Body of pancreas (tissue), 4 donors: ENCODE measurements around the gene NDP. TPM values are rescaled to one million over a fixed set of nuclear protein-coding genes. Genes with fewer than 3 reads are reported as not detected.
A peak's percentile ranks its signal among the peaks of the same experiment; 100 is the strongest.
"Not testable (repeated sequence)": the region's sequence is repeated elsewhere in the genome, so short reads cannot be mapped to it uniquely, and the experiment has no call there.

Source experiments
- ATAC-seq: fragments of 150-250 bp; one replicate; pipeline ENCODE4 v1.9.1; 2016
- DNase-seq, 4 donors: peaks; one replicate each; pipeline ENCODE4 v3.0.0-alpha.2; 2019
- H3K27ac ChIP-seq, 4 donors: fragments of 200-600 bp; sonication (generic); 1 replicate in 3 of 4; 2 replicates in 1 of 4; pipeline versions ENCODE4 v1.5.1 to v1.6.1; 2016 to 2019; ENCODE audit warnings: mild to moderate bottlenecking in 1 of 4, mixed read lengths in 1 of 4, moderate library complexity in 1 of 4
- H3K27me3 ChIP-seq, 2 donors: fragments of 200-600 bp; sonication (generic); one replicate each; pipeline ENCODE4 v1.6.0; 2016; ENCODE audit warnings: mild to moderate bottlenecking in 1 of 2
- H3K36me3 ChIP-seq, 2 donors: fragments of 200-600 bp; sonication (generic); replicated peaks in 1 of 2; 2 replicates each; pipeline ENCODE4 v1.5.1; 2016; ENCODE audit warnings: low read depth in 2 of 2; ENCODE audit not compliant: insufficient read depth in 1 of 2
- H3K4me1 ChIP-seq: fragments of 200-600 bp; sonication (generic); one replicate; pipeline ENCODE4 v1.6.0; 2016
- H3K4me3 ChIP-seq, 2 donors: fragments of 200-600 bp; sonication (generic); 1 replicate in 1 of 2; 2 replicates in 1 of 2; pipeline ENCODE4 v1.5.1; 2016 to 2019
- H3K9me3 ChIP-seq, 3 donors: fragments of 200-600 bp; sonication (generic); 1 replicate in 2 of 3; 2 replicates in 1 of 3; pipeline ENCODE4 v1.5.1; 2016
- POLR2A ChIP-seq, 3 donors: fragments of 450-650 bp; IDR thresholded peaks; one replicate each; pipeline ENCODE4 v1.6.1; 2016; ENCODE audit warnings: antibody characterized with exemption in 3 of 3, mild to moderate bottlenecking in 2 of 3
- WGBS, 2 donors: methylation state at CpG; one replicate each; pipeline ENCODE4 v1.1.5; 2017; 5-methylcytosine and 5-hydroxymethylcytosine counted together
- intact Hi-C: fragments of 100-400 bp; cut with DNase I; formaldehyde crosslinking; loops from one replicate; pipeline ENCODE4 v1.15.1; 2023
- total RNA-seq, 2 donors: library from RNA; depleted of rRNA; stranded (reverse); fragments of >200 nt; gene quantifications; one replicate each; pipeline ENCODE4 v1.1.0, GENCODE V29; 2016
- TF ChIP-seq, protein P1 (sequence below), 7 experiments: fragments of 450-650 bp in 4 of 7; fragments of 200-600 bp in 3 of 7; sonication (generic) in 3 of 7; IDR thresholded peaks; one replicate each; pipeline ENCODE4 v1.5.1; 2016 to 2019; ENCODE audit warnings: antibody characterized with exemption in 7 of 7

The NDP gene
- total RNA-seq, 2 donors from 2014 or later, result not detected

DNA sequence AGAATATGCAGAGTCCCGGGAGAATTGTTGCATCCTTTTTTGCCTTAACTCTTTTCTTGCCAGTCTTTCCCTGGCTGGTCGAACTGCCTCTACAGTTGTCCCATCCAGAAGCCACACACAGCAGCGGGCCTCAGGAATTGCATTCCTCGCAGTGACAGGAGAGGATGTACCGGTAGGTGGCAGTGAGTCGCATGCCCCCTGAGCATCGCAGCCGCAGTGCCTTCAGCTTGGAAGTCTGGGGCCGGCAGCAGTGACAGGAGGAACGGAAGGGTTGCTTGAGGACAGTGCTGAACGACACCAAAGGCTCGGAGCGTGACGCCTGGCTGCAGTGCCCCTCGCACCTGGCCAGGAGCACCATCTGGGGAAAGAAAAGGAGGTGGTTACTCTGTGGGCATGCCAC is 23.5 kb downstream of the NDP start:
- Histone ChIP-seq H3K9me3 (no peaks in the 10 kb centered on the region), H3K36me3 (no peaks in the 10 kb centered on the region), H3K4me1 (no peaks in the 10 kb centered on the region), H3K4me3 (no peak overlapping the region), H3K27ac (no peak overlapping the region), H3K27me3 (no peaks in the 10 kb centered on the region)
- DNase-seq (peak in 3 of 4 donors; percentile 16 to 37 (median 36)), ATAC-seq (no peak)
- TF ChIP-seq, protein P1, sequence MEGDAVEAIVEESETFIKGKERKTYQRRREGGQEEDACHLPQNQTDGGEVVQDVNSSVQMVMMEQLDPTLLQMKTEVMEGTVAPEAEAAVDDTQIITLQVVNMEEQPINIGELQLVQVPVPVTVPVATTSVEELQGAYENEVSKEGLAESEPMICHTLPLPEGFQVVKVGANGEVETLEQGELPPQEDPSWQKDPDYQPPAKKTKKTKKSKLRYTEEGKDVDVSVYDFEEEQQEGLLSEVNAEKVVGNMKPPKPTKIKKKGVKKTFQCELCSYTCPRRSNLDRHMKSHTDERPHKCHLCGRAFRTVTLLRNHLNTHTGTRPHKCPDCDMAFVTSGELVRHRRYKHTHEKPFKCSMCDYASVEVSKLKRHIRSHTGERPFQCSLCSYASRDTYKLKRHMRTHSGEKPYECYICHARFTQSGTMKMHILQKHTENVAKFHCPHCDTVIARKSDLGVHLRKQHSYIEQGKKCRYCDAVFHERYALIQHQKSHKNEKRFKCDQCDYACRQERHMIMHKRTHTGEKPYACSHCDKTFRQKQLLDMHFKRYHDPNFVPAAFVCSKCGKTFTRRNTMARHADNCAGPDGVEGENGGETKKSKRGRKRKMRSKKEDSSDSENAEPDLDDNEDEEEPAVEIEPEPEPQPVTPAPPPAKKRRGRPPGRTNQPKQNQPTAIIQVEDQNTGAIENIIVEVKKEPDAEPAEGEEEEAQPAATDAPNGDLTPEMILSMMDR (IDR thresholded peaks at IDR 0.05), result peak in 4 of 7 experiments; percentile 28 to 32 (median 30)
- TF ChIP-seq POLR2A (IDR thresholded peaks at IDR 0.05), result no peak
- intact Hi-C loops, result no loop called here
- WGBS, 2 donors, result 3 to 12% methylated on average over 4 to 15 of the region's 15 CpGs

DNA sequence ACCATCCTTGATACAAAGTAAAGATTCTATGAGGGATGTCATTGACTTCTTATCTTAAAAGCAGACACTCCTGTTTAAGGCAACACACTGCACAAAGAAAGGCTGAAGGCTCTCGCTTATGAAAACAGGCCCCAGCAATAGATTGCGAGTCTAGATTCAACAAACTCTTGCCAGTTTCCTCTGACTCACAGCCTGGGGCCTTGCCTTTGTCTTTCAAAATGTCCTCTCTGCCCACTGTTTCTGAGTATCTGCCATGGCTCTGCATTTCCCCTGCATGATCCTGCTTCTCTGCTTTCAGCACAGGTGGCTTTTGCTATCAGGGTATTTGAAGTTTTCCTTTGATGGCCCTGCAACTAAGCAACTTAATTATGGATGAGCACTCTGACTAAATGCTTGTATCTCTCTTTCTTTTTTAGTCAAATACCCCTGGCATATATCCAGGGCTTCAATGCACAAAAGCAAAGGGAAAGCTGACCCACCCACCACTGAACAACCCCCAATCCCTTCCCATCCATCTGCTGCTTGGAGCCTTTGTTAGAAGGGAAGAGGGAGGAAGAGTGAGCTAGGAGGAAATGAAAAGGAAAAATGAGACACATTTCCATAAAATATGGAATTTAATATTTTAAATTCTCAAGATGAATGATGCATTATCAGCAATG is 32.2 kb downstream of the NDP start:
- DNase-seq (no peak), ATAC-seq (no peak)
- Histone ChIP-seq H3K36me3 (no peaks in the 10 kb centered on the region), H3K4me3 (no peak overlapping the region), H3K9me3 (no peaks in the 10 kb centered on the region), H3K4me1 (no peaks in the 10 kb centered on the region), H3K27ac (no peak overlapping the region), H3K27me3 (no peaks in the 10 kb centered on the region)
- 66 to 70% methylated on average over 2 of the region's 2 CpGs for WGBS, 2 donors
- TF ChIP-seq, protein P1 (IDR thresholded peaks at IDR 0.05), result no peak
- TF ChIP-seq POLR2A (IDR thresholded peaks at IDR 0.05), result no peak
- intact Hi-C loops, result no loop called here

DNA sequence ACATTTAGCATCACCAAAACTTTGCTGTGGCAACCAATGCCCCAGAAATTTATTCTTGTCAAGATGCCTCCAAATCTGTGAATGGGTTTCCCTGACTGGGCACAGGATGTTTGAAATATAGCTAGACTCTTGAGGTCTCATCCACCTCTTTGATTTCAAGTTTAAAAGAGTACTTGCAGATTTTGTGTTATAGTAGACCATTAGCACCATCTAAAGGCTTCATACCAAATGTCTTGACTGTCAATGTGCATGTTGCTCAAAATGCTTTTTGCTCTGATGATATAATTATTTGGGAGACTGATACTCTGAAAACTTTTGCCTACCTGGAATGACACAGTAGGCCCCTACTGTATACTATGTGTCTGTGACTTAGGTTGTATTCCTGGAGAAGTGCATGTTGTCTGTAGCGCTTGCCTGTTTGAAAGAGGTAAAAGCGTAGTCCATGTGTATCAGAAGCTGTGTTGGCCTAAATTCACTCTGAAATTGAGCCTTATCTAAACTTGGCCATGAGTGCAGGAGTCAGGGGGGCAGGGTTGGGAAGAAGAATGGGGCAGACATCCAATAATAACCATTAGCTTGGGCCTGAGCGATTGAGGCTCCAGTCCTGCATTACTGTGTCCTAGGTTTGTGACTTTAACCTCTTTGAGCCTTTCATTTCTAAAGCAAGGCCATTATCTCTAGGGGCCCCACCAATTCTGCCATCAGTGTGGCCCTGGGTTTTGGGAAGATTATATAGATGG is 33.8 kb downstream of the NDP start:
- Histone ChIP-seq H3K9me3 (no peaks in the 10 kb centered on the region), H3K27ac (no peak overlapping the region), H3K4me3 (no peak overlapping the region), H3K36me3 (no peaks in the 10 kb centered on the region), H3K27me3 (no peaks in the 10 kb centered on the region), H3K4me1 (no peaks in the 10 kb centered on the region)
- 81 to 82% methylated on average over 3 of the region's 3 CpGs for WGBS, 2 donors
- DNase-seq (no peak), ATAC-seq (no peak)
- TF ChIP-seq POLR2A (IDR thresholded peaks at IDR 0.05), result no peak
- TF ChIP-seq, protein P1 (IDR thresholded peaks at IDR 0.05), result peak in 3 of 7 experiments; percentile 23 to 42 (median 37)
- intact Hi-C loops, result no loop called here

DNA sequence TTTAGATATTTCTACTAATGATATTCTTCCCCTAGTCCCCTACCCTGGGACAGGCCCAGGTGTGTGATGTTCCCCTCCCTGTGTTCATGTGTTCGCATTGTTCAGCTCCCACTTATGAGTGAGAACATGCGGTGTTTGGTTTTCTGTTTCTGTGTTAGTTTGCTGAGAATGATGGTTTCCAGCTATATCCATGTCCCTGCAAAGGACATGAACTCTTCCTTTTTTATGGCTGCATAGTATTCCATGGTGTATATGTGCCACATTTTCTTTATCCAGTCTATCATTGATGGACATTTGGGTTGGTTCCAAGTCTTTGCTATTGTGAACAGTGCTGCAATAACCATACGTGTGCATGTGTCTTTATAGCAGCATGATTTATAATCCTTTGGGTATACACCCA is 51.2 kb downstream of the NDP start:
- H3K27me3 ChIP-seq, H3K27ac ChIP-seq, DNase-seq, H3K36me3 ChIP-seq, intact Hi-C loops, H3K4me1 ChIP-seq, H3K4me3 ChIP-seq, ATAC-seq, H3K9me3 ChIP-seq: not testable (repeated sequence)
- WGBS, 2 donors, result 86 to 93% methylated on average over 3 of the region's 3 CpGs

DNA sequence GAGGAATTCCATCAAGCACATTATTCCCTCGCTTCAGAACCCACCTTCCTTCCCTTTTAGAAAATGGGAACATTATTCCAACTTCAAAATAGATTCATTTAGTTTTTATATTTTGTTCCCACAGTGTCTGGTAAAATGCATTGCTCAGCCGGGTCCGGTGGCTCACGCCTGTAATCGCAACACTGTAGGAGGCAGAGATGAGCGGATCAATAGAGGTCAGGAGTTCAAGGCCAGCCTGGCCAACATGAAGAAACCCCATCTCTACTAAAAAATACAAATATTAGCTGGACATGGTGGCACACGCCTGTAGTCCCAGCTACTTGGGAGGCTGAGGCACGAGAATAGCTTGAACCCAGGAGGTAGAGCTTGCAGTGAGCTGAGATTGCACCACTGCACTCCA is 62.4 kb downstream of the NDP start:
- H3K27me3 ChIP-seq, H3K36me3 ChIP-seq, ATAC-seq, H3K4me3 ChIP-seq, H3K27ac ChIP-seq, H3K4me1 ChIP-seq, intact Hi-C loops, DNase-seq, H3K9me3 ChIP-seq: not testable (repeated sequence)
- 76 to 78% methylated on average over 8 of the region's 8 CpGs for WGBS, 2 donors
